GM19193 (cell line): ENCODE results near the gene SUSD6.

Experiments
- POLR2A ChIP-seq: IDR thresholded peaks from 4 replicates; pipeline ENCODE4 v1.6.1; 2011; ENCODE audit not compliant: insufficient read depth, insufficient read length; ENCODE audit errors: extremely low read depth

Gene SUSD6

DNA sequence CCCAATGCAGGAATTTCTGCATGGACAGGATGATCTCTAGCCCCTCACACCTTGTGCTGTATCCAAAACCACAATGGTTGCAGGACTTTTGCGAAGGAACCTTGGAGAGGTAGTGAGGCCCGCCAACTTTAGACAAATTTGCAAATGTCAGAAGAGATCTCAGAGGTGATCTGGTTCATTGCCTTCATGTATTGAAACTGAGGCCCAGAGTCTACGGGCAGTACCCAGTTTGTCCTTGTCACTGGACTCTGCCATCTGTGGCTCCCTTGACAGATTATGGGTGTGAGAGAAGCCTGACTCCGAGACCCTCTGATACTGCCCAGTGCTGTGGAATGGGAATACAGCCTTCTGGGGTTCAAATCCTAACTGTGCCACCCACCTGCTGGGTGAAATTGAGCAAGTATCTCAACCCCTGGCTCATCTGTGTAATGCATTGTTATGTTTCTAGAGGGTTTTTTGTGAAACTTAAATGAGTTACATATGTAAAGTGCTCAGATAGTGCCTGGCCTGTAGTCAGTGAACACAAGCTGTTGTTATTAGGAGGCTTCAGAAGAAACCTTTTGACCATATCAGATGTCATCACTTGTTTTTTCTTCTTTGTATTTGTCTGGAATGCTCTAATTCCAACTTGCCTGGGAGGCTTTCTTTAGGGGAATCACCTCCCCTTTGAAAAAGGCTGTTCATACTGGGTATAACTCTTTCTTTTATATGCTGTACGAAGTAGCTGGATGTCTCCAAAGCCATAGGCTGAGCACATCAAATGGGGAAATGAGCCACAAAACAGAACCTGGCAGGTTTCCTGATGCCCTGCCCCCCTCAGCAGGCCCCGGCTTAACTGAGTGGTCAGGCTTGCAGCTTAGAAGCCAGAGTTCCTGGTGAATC is 84.2 kb downstream of the SUSD6 start:
- no peak for TF ChIP-seq POLR2A

DNA sequence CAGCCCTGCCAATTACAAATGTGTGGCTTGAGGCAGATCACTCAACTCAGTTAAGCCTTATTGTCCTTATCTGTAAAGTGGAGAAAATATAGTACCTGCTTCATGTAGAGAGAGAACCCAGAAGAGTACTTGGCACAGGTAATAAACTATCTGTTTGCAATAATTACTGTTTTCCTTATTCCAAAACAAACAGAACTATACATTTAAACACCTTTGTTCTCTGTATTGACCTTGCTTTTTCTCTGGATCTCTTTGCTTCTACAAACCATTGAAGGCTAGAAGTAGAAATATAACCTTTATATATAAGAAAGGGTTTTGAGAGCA is 84.8 kb downstream of the SUSD6 start:
- no peak for TF ChIP-seq POLR2A

GRCh38 chr14:69696633-69697557 is 85.5 kb downstream of the SUSD6 start:
- no peak for TF ChIP-seq POLR2A

- TF ChIP-seq POLR2A = no peak
These were observed 87.2 kb downstream of the SUSD6 start for GRCh38 chr14:69698572-69698971.

- TF ChIP-seq POLR2A = no peak
These were observed 88.4 kb downstream of the SUSD6 start for GRCh38 chr14:69699748-69700303.

- no peak for TF ChIP-seq POLR2A
These were observed 89.2 kb downstream of the SUSD6 start for GRCh38 chr14:69700575-69700974.

DNA sequence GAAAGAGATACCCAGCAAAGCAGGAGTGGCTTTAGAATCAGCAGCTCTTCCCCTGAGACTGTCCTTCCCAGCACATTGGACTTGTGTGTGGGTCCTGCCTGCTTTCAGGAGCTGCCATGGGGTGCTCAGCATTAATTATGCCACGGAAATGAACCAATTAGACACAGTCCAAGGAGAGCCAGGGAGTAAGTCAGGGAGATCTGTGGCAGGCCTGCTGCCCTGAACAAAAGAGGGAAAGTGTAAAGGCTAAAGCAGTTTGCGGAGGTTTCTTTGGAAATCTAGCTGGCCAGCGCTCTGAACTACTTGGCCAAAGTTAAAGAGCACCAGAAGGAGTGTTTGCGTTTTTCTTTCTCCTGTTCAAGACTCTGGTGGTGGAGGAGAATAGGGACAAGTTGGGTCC is 89.9 kb downstream of the SUSD6 start:
- TF ChIP-seq POLR2A = no peak

DNA sequence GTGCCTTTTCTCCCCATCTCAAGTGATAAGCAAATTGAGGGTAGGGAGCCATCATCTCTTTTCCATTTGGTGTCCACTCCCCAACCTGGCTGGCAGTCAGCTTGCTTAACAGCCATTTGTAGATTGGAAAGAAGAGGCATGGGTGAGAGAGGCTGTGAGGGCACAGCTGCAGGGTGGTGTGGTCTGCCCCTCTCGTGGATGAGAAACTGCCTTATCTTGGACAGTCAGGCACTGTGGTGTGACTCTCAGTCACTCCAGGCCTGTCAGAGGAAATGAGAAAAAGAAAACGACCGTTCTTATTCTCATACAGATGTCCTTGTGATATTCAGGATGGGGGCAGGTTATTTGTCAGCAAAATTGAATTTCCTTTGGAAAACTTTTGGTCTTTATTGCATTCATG is 90.5 kb downstream of the SUSD6 start:
- no peak for TF ChIP-seq POLR2A

- TF ChIP-seq POLR2A = no peak
These were observed 91.9 kb downstream of the SUSD6 start for GRCh38 chr14:69703047-69704039.

DNA sequence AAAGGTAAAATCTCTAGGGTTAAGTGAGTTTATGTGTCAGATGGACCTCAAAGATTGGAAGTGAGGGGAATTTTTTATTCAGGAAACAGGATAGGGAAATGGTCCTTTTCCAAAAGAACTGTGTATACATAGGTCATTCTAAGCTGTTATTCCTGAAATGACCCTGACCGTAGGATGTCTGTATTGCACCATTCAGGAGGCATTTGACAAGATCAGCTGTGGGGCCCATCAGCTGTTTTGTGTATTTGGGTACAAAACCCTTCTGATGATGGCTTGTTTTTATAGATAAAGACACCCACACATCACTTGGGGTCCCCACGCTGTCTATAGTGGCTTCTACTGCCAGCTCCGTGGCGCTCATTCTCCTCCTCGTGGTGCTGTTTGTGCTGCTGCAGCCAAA is 92.9 kb downstream of the SUSD6 start:
- no peak for TF ChIP-seq POLR2A

- TF ChIP-seq POLR2A = no peak
These were observed 94.3 kb downstream of the SUSD6 start for GRCh38 chr14:69705706-69706105.

GRCh38 chr14:69708049-69708448 is 96.7 kb downstream of the SUSD6 start:
- no peak for TF ChIP-seq POLR2A

GRCh38 chr14:69708586-69709560 is 97.5 kb downstream of the SUSD6 start:
- no peak for TF ChIP-seq POLR2A
